ENCODE data around the gene LIN37.

Gene LIN37

DNA sequence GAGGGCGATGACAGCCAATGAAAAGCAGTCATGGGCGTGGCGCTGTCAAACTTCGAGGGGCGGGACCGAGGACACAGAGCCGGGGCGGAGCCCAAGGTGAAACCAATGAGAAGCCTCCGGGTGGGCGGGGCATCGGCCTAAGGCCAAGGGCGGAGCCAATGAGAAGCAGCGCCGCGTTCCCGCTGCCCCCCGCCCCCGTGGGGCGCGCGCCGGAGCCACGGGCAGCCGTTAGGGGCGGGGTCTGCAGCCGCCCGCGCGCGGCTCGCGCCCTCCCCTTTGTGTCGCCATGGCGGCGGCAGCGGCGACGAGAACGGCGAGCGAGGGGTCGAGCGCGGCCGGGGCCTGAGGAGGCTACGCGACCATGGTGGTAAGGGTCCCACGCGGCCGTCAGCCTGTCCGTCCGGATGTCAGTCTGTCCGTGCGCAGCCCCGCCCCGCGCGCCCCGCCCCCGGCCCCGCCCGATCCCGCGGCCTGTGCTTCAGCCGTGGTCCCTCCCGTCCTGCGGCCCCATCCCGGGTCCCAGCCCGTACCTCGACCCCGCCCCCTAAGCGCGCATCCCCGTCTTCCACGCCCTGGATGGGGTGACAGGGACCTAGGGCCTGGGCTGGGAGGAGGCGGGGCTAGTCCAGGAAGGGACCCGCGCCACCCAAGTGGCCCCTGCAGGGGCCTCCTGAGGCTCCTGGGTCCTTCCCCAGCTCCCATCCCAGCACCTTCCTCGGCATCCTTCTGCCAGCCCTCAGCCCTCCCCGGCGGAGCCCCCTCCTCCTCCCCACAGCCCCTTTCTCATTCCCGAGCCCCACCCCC is 27.1 kb downstream of the LIN37 start, which contains the start of gene ARHGAP33:
Gene ARHGAP33, plus strand, starts transcription at position 267 of the 804 bp plus-strand sequence. Its CDS starts 95 bp downstream, at position 362.
- peak; percentile 99 for DNase-seq

DNA sequence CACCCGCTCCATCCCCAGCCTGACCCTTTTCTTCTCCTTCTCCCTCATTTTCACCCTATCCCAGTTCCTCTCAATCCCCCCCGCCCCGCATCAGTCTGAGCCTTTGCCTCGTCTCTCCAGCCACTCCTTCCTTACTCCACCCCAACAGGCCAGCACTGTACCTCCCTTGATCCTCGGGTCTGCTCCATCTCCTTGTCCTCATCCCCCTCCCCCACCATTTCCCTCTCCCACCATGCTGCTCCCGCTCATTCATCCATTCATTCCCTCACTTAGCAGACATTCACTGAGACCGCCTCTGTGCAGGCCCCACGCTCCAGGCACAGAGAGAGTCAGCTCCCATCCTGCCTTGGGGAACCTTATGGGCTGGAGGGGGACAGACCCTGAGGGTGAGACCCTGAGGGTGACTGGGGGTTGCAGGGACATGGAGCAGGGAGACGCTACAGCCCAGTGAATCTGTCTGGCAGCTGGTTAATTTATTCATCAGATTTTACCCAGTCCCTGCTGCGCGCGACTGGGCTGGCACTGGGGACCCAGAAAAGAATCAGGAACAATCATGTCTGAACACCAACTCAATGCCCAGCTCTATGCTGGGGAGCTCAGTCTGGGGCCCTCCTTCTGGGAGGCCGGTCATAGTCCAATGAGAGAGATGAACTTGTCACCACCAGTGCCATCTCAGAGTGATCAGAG is 27.9 kb downstream of the LIN37 start:
- DNase-seq = no peak

DNA sequence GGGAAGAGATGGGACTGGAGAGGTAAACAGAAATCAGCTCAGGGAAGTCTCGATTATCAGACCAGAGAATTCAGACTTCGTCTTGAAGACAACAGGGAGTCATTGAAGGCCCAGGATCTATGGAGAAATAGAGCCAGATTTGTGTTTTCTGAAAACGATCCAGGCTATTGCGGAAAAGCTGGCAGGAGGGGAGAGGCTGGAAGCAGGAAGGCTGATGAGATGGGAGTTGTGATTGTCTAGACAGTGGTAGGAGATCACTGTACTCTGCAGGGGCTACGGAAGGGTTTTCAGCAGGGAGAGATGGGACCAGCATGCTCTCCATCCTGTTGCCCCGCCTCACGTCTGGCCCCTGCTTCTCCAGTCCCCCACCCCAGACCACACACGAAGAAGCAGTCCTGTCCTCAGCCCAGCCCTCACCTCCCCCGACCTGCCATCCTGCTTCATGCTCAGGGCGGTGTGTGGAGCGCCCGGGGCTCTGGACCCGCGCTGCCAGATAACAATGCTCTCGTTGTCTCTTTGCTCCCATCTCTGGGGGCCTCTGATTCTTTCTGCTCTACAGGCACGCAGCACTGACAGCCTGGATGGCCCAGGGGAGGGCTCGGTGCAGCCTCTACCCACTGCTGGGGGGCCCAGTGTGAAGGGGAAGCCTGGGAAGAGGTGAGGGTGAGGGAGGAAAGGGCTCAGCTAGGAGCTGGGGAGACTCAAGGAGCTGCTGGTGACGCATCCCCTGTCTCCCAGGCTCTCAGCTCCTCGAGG is 28.9 kb downstream of the LIN37 start:
- DNase-seq = no peak

DNA sequence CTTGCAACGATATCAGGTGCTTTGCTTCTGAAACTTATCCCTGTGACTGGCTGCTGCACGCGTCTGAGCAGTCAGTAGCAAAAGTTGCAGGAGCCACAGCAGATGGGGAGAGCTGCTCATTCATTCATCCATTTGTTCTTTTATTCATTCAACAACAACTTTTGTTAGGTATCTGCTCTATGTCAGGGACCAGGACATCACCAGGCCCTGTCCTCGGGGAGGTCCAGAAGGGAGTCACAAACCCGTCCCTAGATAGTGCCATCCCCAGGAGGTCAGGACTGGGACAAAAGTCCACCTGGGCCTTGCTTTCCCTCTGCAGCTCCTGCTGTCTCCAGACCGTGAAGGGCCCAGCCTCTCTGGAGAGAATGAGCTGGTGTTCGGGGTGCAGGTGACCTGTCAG is 29.6 kb downstream of the LIN37 start:
- no peak for DNase-seq

DNA sequence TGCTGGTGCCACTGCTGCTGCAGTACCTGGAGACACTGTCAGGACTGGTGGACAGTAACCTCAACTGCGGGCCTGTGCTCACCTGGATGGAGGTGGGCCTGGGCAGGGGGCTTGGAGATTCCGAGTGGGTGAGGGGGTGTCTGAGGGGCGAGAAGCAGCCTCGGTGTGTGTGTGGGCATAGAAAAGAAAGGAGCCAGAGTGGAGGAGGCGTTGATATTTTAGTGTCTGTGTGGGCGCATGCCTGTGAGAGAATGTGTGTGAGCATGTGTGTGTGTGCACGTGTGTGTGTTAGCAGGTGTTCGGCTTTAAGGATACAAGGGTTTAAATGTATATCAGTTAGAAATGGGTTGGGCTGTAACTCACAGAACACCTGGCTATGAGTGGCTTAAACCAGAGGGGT is 30.7 kb downstream of the LIN37 start:
- no peak for DNase-seq

GRCh38 chr19:35780058-35780457 is 31.7 kb downstream of the LIN37 start:
- DNase-seq = no peak

DNA sequence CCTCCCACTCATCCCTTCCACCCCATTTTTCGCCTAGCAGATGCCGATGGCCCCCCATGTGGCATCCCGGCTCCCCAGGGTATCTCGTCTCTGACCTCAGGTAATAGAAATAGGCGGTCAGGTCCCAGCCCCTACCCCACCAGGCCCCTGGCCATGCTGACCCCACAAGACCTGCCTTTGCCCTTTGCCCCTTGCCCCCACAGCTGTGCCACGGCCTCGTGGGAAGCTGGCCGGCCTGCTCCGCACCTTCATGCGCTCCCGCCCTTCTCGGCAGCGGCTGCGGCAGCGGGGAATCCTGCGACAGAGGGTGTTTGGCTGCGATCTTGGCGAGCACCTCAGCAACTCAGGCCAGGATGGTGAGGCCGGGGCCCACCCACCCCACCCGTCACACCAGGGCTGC is 32.3 kb downstream of the LIN37 start:
- no peak for DNase-seq

DNA sequence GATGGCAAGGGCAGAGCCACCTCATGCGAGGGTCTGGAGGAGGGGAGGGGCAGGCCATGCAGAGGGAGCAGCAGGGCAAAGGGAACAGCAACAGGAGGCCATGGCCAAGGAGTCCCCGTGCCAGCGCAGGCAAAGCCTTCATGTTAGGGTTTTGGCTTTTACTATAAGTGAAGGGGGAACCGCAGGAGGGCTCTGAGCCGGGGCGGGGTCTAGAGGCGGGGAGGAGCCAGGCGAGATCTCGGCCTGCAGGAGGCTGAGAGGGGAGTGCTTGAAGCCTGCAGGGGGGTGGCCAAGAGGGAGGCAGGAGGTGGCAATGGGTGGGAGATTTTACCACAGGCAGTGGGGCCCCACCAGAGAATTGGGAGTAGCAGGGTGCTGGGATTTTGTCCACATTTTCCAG is 33.3 kb downstream of the LIN37 start:
- no peak for DNase-seq

DNA sequence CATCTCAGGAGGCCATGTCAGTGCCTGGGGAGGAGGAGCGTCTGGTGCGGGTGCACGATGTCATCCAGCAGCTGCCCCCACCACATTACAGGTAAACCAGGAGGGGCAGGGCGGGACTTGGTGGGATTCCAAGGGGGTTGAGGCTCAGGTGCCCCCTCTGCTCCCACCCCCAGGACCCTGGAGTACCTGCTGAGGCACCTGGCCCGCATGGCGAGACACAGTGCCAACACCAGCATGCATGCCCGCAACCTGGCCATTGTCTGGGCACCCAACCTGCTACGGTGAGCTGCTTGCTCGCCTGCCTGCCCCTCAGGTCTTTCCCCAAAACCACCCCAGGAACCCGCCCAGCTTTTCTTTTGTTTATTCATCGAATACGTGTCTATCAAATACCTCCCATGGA is 34.2 kb downstream of the LIN37 start:
- DNase-seq = no peak

- no peak for DNase-seq
Observed at GRCh38 chr19:35783469-35784434, 35.4 kb downstream of the LIN37 start.

DNA sequence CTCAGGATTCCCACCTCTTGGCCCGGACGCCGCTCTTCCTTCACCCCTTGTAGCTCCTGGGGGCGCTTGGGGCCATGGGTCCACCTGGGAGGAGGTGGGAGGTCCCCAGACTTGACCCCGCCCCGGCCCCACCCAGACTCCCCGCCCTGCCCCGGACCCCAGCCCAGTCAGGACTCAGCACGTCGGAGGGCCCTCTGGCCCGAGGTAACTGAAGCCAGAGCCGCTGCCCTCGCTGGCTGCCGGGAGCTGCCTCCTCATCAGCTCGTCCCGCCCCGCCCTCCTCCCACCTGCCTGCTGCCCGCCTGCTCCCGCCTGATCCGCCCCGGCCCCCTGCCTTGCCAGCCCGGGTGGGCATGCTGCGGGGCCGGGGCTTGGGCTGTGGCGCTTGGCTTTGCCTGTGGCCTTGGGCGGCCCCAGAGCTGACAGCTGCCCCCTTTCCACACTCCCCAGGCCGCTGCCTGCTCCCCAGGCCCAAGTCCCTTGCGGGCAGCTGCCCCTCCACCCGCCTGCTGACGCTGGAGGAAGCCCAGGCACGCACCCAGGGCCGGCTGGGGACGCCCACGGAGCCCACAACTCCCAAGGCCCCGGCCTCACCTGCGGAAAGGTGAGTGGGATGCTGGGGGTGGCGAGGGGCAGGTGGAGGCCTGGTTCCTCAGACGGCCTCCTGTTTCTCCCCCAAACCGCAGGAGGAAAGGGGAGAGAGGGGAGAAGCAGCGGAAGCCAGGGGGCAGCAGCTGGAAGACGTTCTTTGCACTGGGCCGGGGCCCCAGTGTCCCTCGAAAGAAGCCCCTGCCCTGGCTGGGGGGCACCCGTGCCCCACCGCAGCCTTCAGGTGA is 36.3 kb downstream of the LIN37 start:
- DNase-seq = no peak

DNA sequence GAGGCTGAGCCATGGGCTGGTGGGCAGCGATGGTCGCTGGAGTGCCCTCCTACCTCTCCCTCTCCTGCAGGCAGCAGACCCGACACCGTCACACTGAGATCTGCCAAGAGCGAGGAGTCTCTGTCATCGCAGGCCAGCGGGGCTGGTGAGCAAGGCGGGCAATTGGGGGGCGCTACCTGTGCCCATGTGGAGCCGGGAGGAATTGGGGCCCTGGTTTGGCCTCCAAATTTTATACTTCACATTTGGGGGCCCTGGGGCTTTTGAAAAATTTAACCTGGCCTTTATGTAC is 36.9 kb downstream of the LIN37 start:
- DNase-seq = no peak

DNA sequence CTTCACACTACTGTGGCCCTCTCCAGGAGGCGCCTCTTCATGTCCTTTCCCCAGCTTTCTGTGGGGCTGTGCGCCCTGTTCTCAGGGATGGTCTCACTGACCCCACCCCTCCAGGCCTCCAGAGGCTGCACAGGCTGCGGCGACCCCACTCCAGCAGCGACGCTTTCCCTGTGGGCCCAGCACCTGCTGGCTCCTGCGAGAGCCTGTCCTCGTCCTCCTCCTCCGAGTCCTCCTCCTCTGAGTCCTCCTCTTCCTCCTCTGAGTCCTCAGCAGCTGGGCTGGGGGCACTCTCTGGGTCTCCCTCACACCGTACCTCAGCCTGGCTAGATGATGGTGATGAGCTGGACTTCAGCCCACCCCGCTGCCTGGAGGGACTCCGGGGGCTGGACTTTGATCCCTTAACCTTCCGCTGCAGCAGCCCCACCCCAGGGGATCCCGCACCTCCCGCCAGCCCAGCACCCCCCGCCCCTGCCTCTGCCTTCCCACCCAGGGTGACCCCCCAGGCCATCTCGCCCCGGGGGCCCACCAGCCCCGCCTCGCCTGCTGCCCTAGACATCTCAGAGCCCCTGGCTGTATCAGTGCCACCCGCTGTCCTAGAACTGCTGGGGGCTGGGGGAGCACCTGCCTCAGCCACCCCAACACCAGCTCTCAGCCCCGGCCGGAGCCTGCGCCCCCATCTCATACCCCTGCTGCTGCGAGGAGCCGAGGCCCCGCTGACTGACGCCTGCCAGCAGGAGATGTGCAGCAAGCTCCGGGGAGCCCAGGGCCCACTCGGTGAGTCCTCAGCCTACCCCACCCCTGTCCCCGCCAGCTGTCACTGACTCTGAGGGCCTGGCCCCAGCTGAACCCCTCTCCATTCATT is 38.2 kb downstream of the LIN37 start:
- DNase-seq = no peak

DNA sequence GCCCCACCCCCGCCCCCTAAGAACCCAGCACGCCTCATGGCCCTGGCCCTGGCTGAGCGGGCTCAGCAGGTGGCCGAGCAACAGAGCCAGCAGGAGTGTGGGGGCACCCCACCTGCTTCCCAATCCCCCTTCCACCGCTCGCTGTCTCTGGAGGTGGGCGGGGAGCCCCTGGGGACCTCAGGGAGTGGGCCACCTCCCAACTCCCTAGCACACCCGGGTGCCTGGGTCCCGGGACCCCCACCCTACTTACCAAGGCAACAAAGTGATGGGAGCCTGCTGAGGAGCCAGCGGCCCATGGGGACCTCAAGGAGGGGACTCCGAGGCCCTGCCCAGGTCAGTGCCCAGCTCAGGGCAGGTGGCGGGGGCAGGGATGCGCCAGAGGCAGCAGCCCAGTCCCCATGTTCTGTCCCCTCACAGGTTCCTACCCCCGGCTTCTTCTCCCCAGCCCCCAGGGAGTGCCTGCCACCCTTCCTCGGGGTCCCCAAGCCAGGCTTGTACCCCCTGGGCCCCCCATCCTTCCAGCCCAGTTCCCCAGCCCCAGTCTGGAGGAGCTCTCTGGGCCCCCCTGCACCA is 38.9 kb downstream of the LIN37 start:
- DNase-seq = no peak

DNA sequence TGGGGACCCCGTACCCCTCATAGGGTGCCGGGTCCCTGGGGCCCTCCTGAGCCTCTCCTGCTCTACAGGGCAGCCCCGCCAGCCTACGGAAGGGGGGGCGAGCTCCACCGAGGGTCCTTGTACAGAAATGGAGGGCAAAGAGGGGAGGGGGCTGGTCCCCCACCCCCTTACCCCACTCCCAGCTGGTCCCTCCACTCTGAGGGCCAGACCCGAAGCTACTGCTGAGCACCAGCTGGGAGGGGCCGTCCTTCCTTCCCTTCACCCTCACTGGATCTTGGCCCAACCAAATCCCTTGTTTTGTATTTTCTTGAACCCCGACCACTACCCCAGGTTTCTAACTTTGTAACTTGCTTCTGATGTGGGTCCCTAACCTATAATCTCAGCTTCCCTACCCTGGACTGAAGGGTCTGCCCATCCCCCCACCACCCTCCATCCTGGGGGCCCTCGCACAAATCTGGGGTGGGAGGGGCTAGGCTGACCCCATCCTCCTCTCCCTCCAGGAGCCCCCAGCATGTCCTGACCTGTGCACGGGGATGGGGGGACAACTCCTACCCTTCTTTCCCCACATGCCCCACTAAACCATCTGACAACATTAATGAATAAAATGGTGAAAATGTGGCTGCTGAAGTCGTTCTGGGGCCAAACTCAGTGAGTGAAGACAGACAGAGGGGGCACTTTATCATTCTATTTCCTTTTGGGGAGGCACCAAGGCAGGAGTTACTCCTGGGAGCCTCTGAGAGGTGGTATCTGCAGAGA is 40.0 kb downstream of the LIN37 start:
- no peak for DNase-seq

DNA sequence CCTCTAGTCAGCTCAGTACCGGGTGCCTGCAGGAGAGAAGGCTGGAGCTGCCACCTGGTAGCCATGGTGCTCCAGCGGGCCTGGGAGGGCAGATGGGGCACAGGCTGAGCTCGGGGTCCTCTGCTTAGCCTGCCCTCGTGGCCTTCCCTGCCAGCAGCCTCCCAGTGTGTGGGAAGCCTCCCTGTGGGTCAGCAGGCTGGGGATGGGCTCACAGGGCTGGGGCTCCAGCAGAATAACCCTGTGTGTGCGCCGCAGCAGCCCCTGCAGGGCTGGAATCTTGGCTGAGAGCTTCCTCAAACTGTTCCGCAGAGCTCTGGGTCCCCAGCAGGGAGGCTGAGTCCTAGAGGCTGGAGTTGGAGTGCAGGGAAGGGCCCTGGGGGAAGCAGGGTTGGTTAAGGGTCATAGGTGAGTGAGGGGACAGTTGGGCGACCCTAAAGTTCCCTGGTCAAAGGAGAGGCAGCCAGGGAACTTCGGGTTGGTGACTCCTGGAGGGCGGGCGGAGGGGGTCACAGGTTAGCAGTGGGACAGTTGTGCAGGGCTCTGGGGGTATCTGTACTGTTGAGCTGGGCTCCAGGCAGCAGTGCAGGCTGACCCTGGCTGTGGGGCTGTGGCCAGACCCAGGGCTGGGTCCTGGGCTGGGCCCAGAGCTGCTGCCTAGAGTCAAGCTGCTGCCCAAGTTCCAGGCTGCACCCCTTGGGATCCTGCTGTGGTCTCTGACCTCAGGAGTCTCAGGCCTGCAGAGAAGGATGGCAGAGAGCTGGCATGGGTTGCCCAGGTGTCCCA is 41.0 kb downstream of the LIN37 start:
- DNase-seq = no peak

GRCh38 chr19:35789978-35790944 is 41.9 kb downstream of the LIN37 start:
- DNase-seq = no peak

All from inflammatory macrophage treated with lipopolysaccharide for 4 hours (primary cell).